K562 treated with DMSO at 1 percent for 24 hours (cell line): Measurements from ENCODE around the gene NLRP3. TPM values are rescaled to one million over a fixed set of nuclear protein-coding genes. Genes with fewer than 3 reads are reported as not detected.

Experiments
- total RNA-seq: library from RNA; unstranded; fragments of 300-600 nt; gene quantifications from 2 replicates; pipeline ENCODE4 v1.2.3, GENCODE V29; 2022; ENCODE audit warnings: low read depth; ENCODE audit not compliant: insufficient read depth

Gene NLRP3
- not detected in 2 replicates for total RNA-seq

GRCh38 chr1:247415423-247416361, at the start of gene NLRP3:
NLRP3 (plus strand) TSS chr1:247416173; CDS start chr1:247418801, 2,628 bp downstream.

Other genes starting within 250 kb of the NLRP3 start
- 10.9 and 16.5 TPM in 2 replicates for gene ZNF124, start 244.2 kb upstream of the NLRP3 start, total RNA-seq
- gene VN1R5, start 160.1 kb upstream of the NLRP3 start, total RNA-seq = not detected in 2 replicates
- 48.4 and 49.2 TPM in 2 replicates for gene ZNF496, start 84.3 kb upstream of the NLRP3 start, total RNA-seq
- not detected in 2 replicates for gene OR2B11, start 41.9 kb downstream of the NLRP3 start, total RNA-seq
- gene OR2C3, start 120.3 kb downstream of the NLRP3 start, total RNA-seq = not detected in 2 replicates
- 0.13 TPM in 1 of 2 replicates, not detected in the other for gene GCSAML, start 133.0 kb downstream of the NLRP3 start, total RNA-seq
- gene OR2G2, start 172.2 kb downstream of the NLRP3 start, total RNA-seq = not detected in 2 replicates
- not detected in 2 replicates for gene OR2G3, start 189.4 kb downstream of the NLRP3 start, total RNA-seq